Measurements from ENCODE around the gene KRT80.

Gene KRT80

DNA sequence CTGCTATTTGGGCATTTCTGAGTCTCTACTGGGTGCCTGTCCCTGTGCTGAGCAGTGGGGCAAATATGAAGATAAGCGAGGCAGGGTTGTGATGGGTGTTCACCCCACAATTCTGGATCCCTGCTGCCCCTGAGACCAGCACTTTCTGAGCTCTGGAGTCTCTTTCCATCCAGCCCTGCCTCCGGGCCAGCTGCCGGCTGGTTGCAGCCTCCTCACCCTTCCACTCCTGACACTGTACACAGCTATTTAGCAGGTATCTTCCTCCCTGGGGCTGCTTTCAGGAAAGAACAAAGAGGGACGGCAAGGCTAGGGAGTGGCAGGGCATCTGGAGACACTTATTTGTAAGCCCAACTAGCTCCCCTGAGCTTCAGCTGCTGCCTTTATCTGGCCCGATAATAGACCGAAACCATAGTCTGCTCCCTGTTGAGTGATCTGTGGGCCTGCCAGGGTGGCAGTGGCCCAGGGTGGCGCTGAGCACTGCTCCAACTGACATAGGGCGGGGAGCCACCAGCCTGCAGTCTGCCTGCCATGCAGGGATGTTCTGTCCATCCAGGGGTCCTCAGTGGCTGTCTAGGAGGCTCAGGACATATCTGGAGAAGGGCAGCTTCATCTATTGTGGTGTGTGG lies 7.6 kb upstream of the KRT80 start:
- no peak for DNase-seq (ENCODE audit: low read depth in 2 of 3, low spot score in 2 of 3)

DNA sequence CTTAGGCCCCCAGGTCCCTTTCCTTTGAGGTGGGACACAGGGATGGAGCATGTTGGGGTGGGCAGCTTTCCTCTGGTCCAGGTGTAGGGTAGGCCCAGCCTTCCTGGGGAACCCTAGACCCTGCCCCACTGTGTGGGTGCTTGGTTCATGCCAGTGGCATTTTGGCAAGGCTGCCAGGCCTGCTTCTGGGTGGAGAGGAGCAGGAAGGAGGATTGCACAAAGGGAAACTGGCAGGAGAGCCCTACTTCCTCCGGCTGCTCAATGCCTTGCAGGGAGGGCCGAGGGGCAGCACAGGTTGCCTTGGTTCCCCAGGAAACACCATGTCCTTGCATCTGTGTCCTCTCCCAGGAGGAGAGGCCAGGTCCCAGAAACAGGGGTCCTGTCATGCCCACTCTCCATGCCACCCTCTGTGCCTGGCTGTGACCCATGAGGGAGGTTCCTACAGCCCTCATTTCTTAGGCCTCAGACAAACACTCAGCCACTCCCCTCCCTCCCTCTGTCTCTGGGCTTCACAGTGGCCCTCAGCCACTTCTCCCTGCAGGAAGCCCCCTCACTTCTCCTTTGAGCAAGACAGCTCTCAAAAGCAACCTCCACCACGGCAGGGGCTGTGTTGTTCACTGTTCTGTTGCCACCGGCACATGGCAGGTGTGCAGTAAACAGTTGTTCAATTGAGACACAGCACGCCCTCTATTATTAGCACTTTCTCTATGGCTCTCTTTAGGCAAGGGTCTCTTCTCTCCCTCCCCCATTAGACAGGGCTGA lies 6.8 kb upstream of the KRT80 start:
- no peak for DNase-seq (ENCODE audit: low read depth in 2 of 3, low spot score in 2 of 3)

DNA sequence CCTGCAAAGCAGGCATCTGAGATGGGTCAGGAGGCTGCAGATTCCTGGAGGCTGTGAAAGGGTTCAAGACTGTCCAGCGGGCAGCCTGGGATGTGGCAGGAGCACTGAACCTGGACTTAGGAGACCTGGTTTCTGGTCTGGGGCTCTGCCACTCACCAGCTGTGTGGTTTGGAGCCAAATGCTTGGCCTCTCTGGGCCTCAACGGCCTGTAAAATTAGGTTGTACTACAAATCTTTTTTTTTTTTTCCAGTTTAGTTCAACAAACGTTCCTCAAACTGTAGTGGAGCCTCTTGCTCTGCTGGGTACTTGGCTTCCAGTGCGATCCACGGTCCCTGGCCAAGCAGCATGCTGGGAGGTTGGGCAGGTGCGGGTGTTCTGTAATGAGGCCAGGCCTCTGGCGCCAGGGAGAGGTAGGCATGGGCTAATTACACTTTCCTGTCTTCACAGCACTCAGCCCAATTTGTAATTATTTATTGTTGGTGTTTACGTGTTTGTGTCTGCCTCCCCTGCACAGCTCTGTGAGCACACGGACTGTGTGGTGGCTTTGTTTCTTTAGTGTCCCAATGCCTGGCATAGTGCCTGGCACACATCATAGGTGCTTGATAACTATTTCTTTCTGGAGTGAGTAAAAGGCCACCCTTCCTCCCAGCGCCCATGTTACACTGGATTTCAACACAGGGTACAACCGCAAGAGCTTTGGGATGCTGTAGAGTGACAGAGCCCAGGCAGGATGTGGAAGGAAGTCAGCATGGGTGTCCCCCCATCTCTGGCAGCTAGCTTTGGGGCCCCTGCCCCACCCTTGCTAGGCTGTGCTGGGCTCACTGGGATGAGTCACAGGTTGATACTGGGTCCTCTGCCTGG lies 5.8 kb upstream of the KRT80 start:
- DNase-seq (ENCODE audit: low read depth in 2 of 3, low spot score in 2 of 3), result no peak

DNA sequence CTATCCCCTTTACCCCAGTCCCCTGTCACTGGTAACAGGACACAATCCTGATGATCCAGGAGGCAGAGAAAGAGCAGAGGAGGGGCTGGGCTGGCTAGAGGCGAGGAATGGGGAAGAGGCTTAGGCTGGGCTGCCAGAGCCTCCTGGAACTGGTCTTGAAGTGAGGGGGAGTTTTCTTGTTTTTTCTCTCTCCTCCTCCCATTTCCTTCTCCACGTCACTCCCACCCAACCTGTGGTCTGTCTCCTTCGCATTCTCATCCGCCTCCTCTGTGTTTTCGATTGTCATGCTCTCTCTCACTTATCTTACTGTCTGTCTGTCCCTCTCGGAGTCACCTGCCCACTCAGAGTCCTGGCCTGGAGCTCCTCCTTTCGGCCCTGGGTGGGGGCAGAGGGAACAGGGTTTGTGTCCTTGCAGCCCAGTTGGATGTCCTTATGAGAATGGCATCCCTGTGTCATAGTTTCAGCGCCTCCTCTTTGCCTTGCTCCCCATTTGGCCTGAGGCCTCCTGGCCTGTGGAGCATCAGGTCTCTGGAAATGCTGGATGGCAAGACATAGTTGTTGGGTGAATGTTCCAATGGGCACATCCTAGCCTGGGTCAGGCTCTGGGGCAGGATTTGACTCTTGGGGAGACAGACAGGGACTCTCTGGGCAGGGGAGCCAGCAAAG lies 3.4 kb upstream of the KRT80 start:
- no peak for DNase-seq (ENCODE audit: low read depth in 2 of 3, low spot score in 2 of 3)

DNA sequence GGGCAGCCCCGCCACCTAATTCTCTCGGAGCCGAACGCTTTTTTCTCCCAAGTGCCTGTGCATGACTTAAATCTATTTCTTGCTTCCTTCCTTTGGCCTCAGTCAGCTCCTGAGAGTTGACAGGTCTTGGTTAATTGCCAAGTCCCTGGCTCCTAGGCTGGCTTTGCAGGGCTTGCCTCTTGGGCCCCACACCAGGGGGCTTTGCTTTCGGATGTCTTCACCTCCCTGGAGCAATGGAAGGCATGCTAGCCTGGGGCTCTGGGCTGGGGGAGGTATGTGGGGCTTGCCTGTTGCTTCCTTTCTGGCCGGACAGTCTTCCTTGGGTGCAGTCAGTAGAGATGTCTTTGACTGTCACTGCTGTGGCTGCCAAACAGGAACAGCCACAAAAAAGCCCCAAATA lies 2.2 kb upstream of the KRT80 start:
- no peak for DNase-seq (ENCODE audit: low read depth in 2 of 3, low spot score in 2 of 3)

DNA sequence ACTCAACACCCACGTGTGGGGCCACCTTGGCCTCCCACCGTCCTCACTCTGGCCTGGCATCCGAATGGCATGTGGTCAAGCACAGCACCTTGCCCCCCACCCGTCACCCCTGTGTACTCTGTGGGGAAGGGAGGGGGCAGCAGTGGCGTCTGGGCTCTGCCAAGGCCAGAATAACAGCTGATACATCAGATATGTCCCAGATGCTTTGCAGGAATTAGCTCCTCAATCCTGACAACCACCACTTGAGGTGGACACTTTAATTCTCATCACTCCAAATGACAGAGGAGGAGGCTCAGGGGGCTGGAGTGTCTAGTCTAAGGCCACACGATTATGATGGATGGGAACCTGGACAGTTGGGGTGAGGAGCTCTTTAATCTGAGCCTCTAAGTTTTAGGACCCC lies 1.7 kb upstream of the KRT80 start:
- DNase-seq (ENCODE audit: low read depth in 2 of 3, low spot score in 2 of 3), result no peak

DNA sequence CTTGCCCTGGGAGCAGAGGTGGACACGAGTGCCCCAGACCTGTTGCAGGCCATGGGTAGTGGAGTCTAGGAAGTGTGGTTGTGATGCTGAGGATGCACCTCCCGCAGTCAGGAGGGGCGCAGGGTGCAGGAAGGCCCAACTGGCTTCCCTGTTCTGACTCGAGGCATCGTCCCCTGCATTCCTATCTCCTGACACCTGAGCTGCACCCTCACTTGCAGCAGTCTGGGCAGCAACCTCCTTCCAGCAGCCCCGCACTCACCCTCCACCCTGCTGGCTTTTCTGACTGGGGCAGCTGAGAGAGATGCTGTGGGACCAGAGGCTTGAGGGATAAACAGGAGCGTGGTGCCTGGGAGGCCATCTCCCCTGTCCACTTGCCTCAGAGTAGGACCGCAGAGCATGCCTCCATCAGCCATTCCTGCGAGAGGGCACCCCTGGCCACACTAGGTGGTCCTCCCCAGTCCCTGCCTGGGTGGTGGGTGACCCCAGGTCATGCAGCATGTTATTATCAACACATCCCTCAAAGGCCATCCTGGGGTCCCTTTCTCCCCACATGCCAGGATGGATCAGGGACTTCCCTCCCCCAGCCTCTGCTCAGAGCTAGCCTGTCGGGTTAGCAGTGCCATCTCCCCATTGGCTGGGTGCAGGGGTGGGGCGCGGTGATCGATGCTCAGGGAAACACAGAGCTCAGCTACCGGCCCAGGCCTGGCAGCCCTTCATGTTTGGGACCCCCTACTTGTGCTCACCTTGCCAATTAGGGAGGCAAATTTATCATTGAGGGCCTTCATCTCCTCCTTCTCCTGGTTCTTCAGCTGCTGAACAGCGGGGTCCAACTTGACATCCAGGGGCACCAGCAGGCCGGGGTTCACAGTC lies 719 bp downstream of the KRT80 start:
- DNase-seq (ENCODE audit: low read depth in 2 of 3, low spot score in 2 of 3), result no peak

DNA sequence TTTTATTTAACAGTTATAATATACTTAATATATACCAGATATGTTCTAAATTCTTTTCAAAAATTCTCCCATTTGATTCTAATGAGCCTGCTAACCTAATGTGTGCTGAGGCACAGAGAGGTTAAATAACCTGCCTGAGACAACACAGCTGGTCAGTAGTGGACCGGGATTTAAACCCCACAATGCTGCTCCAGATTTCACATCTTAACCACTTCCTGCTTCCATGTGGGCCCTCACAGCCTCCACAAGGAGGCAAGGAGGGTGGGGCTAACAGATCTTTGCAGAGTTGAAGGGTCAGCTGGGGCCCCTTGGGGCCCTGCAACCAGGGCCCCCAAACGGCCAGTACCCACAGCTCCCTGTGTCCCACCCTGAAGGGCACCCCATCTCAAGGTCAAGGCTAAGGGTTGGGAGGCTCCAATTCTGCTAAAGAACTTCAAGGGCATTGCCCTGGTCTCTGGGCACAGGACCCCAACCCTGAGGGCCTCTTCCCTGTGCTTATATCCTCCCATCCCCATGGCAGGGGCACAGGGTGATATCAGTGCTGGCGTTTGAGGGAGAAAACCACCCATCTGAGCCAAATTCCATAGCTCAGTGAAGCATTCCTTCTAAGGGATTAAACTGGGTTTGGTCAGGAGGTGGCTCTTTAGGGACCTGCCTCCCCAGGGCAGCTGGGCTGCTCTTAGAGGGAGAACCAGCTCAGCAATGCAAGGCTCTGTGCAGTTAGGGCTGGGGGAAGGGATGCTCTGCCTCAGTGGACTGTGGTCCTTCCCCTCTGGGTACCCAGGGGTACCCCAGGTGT lies 2.2 kb downstream of the KRT80 start:
- no peak for DNase-seq (ENCODE audit: low read depth in 2 of 3, low spot score in 2 of 3)

DNA sequence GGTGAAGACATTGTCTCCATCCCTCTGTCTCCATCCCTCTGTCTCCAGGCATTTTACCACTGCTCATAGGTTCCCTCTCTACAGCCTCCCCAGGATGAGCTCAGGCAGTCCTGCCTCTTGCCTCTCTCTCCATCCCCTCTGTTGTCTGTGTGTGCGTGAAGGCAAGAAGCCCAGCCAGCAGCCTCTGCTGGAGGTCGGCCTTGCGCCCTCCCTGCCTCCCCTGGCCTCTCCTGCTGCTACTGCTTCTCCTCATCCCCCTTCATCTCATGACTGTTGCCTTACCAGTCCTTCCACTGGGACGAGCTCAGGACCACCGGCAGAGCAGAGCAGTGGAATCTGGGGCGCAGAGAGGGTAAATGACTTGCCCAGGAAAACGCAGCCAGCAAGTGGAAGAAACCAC lies 3.2 kb downstream of the KRT80 start:
- no peak for DNase-seq (ENCODE audit: low read depth in 2 of 3, low spot score in 2 of 3)

DNA sequence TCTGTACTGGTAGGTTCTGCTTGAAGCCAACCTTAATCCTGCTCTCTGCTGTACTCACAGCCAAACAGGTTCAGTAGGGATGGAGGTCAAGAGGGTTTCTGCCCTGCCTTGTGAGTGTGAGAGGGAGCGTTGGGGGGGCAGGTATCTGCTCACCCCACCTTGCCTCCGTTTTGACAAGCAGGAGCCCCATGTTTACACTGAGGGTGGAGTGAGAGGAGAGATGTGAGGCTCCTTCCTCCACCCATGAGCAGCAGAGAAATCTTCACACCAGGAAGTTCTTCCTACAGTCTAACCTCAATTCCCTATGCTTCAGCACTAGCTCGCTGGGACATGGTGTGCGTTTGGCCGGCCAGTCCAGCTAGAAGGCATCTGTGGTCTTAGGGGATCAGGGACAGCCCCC lies 4.2 kb downstream of the KRT80 start:
- no peak for DNase-seq (ENCODE audit: low read depth in 2 of 3, low spot score in 2 of 3)

DNA sequence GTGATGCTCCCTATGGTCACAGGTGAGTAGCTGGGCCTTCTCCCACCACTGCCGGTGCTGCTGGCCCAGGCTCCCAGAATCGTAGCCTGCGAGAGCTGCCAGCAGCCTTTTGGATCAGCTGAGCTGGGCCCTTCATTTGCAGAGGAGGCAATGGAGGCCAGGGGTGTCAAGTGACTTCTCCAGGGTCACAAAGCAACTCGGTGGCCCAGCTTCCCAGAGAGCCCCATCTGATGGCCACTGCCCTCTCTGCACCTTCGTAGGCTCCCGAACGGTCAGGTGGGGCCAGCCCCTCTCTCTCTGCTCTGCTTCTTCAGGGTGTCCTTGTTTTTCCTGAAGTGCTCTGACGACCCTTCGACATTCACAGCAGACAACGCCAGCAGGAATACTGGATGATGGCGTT lies 4.6 kb downstream of the KRT80 start:
- DNase-seq (ENCODE audit: low read depth in 2 of 3, low spot score in 2 of 3), result no peak

DNA sequence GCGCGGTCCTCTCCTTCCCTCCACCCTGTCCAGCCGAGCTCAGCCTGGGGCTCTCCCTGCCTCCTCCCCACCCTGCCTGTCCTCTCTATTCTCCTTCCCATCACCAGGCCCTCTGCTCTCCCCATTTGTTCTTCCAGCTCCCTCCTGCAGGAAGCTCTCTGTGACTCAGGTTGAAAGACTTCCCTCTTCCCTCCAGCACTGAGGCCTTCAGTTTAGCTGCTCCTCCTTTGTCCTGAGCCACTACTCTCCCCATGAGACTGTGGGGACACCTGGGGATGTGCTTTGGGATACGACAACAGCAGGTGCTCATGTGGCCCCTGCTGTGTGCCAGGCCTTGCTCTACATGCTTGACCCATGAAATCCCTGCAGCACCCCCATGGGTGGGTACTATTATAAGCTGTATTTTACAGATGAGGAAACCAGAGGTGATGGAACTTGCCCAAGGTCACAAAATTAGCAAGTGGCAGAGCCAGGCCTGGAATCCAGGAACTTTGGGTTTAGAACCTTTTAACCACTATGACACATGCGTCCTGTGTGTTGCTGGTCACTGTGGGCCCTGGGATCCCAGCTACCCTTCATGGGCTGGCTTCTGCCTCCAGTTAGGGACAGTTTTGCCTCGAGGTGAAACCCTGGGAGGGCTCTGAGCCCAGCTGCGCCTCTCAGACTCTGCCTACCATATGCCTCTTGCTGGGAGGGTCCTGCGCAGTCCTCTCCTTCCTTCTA lies 5.5 kb downstream of the KRT80 start:
- DNase-seq (ENCODE audit: low read depth in 2 of 3, low spot score in 2 of 3), result no peak

DNA sequence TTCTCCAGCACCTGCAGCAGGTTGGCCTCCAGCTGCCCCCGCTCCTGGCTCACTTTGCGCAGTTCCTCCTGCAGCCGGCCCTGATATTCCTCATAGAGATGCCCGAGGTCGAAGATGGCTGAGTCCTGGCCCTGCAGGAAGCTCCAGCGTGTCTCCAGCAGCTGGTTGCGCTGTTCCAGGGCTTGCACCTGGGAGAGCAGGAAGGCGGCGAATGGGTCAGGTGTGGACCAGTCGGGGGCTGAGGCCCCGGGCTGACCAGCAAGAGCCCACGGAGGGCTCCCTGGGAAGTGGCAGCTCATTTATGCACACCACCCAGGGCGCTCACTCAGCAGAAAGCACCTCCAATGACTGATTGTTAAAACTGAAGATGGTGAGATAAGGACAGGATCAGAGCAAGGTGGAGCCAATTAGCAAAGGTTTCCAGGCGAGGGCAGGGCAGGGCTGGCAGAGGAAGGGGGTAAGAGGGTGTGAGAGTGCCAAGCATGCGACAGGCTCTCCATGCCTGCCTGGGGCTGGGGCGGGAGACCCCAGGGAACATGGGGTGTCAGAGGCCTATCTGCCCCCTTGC lies 6.3 kb downstream of the KRT80 start:
- no peak for DNase-seq (ENCODE audit: low read depth in 2 of 3, low spot score in 2 of 3)

DNA sequence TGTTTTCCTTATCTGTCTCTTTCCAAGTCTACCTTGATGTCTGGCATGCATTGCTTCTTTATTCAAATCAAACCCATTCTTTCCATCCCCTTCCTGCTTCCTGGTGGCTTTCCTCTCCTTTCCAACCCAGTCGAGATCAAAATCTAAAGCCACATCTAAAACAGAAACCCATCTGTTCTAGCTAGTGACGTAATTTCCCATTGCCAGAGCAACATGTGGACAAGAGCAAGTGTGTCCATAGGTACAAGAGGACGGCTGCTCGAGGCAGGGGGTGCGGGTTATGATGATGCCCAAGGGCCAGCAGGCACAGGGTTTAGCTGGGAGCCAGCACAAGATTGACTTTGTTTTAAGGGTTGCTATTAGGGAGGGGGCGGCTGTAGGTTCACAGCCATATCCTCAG lies 7.0 kb downstream of the KRT80 start:
- DNase-seq (ENCODE audit: low read depth in 2 of 3, low spot score in 2 of 3), result no peak

DNA sequence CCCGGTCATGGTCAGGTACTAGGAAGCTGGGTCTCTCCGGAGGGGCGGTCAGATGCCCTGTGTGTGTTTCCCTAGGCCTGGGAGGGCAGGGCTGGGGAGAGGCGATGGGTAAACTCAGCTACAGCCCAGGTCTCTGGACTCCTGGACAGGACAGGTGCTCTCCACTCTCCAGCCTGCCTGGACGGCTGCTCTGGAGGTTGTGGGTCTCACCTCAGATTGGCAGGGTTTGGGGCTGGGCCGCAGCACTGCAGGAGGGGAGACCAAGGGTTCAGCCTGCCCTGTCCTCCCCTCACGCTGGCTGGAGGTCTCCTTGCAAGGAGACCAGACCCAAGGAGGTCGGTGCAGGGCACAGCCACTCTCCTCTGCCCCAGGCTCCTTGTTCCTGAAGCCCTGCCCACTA lies 7.8 kb downstream of the KRT80 start:
- DNase-seq (ENCODE audit: low read depth in 2 of 3, low spot score in 2 of 3), result no peak

DNA sequence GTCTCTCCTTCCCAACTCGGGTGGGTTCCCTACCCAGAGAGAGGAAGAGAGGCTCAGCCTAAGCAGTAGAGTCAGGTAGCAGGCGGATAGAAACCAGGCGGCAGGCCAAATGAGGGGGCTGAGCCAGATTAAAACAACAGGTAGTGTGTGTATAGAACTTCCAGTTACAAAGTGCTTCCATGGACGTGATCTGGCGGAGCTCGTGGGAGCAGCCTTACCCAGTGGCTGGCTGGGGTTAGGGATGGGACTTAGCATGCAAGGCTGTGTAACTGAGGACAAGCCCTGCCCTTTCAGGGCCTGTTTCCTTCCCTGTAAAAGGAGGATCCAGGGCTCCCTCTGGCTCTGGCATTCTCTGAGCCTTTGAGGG lies 8.3 kb downstream of the KRT80 start:
- no peak for DNase-seq (ENCODE audit: low read depth in 2 of 3, low spot score in 2 of 3)

DNA sequence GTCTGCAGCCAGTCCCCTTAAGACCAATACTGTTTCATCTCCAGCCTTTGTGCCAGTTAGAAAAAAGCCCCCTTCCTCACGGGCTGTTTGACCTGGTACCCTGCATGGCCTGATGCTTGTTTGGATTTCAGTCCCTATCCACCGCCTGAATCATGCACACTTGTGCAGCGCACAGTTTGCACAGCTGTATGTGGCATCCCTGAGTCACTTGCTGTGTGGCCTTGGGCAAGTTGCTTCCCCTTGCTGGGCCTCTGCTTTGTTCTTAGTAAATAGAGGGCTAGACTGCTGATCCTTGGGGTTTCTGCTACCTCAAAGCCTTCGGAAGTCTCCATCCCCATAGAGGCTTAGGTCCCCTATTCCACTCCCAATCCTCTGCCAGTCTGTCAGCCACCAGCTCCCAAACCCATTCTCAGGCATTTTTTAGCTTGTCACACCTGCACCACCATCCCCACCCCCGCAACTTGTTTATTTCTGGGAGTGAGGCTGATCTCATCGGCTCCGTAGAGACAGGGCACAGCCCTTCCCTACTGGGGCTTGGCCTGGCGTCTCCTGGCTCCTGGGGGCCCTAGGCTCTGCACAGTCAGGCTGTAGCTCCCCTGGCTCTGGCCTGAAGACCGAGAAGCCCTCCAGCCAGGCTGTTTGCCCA lies 8.8 kb downstream of the KRT80 start:
- no peak for DNase-seq (ENCODE audit: low read depth in 2 of 3, low spot score in 2 of 3)

DNA sequence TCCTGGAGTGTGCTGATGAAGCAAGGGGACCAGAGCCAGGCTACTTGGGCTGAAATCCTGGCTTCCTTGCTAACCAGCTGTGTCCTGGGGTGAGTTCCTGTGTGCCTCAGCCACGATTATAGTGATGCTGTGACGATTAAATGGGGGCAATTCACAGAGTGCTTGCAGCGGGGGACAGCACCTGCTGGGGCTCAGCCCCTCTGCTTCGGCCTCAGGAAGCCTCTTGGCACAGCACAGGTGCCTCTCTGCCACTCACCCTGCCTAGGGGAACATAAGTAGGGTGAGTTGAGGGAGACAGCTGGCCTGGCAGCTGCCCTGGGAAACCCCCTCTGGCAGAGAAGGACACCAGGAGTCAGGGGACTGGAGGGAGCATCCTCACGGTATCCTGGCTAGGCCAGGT lies 9.4 kb downstream of the KRT80 start:
- DNase-seq (ENCODE audit: low read depth in 2 of 3, low spot score in 2 of 3), result no peak

Measured in activated CD8-positive, alpha-beta memory T cell treated with anti-CD3 and anti-CD28 coated beads for 48 hours (primary cell).